ENCODE data around the gene NPFF.
A peak's percentile ranks its signal among the peaks of the same experiment; 100 is the strongest.

NPFF gene

GRCh38 chr12:53489242-53489864 is 17.9 kb downstream of the NPFF start:
- Histone ChIP-seq H3K4me3 (ENCODE audit: severe bottlenecking) (no peak overlapping the region), H3K36me3 (ENCODE audit: low read depth) (peaks cover 28% of the 10 kb centered on the region), H3K4me1 (ENCODE audit: insufficient read depth, poor library complexity, severe bottlenecking) (peaks cover 4% of the 10 kb centered on the region), H3K27me3 (ENCODE audit: insufficient read depth, poor library complexity, severe bottlenecking) (no peaks in the 10 kb centered on the region), H3K27ac (ENCODE audit: poor library complexity, severe bottlenecking) (no peak overlapping the region), H3K9me3 (ENCODE audit: severe bottlenecking) (no peaks in the 10 kb centered on the region)
- DNase-seq (ENCODE audit: low spot score) (no peak), ATAC-seq (ENCODE audit: low read depth) (no peak)
- no peak for TF ChIP-seq CTCF (IDR thresholded peaks at IDR 0.05; ENCODE audit: poor library complexity, severe bottlenecking)

GRCh38 chr12:53486736-53487487 is 20.4 kb downstream of the NPFF start:
- no peak for TF ChIP-seq CTCF (IDR thresholded peaks at IDR 0.05; ENCODE audit: poor library complexity, severe bottlenecking)
- H3K27me3 ChIP-seq (ENCODE audit: insufficient read depth, poor library complexity, severe bottlenecking) = no peaks in the 10 kb centered on the region
- H3K27ac ChIP-seq (ENCODE audit: poor library complexity, severe bottlenecking) = no peak overlapping the region
- ATAC-seq (ENCODE audit: low read depth) = no peak
- H3K4me1 ChIP-seq (ENCODE audit: insufficient read depth, poor library complexity, severe bottlenecking) = no peaks in the 10 kb centered on the region
- no peak overlapping the region for H3K4me3 ChIP-seq (ENCODE audit: severe bottlenecking)
- no peaks in the 10 kb centered on the region for H3K9me3 ChIP-seq (ENCODE audit: severe bottlenecking)
- peaks cover 50% of the 10 kb centered on the region for H3K36me3 ChIP-seq (ENCODE audit: low read depth)
- DNase-seq (ENCODE audit: low spot score) = no peak

GRCh38 chr12:53485955-53486735 is 21.1 kb downstream of the NPFF start:
- ATAC-seq (ENCODE audit: low read depth) (no peak), DNase-seq (ENCODE audit: low spot score) (no peak)
- H3K36me3 ChIP-seq (ENCODE audit: low read depth) = peaks cover 57% of the 10 kb centered on the region
- no peaks in the 10 kb centered on the region for H3K27me3 ChIP-seq (ENCODE audit: insufficient read depth, poor library complexity, severe bottlenecking)
- no peak overlapping the region for H3K4me3 ChIP-seq (ENCODE audit: severe bottlenecking)
- no peaks in the 10 kb centered on the region for H3K9me3 ChIP-seq (ENCODE audit: severe bottlenecking)
- TF ChIP-seq CTCF (IDR thresholded peaks at IDR 0.05; ENCODE audit: poor library complexity, severe bottlenecking) = no peak
- H3K4me1 ChIP-seq (ENCODE audit: insufficient read depth, poor library complexity, severe bottlenecking) = no peaks in the 10 kb centered on the region
- no peak overlapping the region for H3K27ac ChIP-seq (ENCODE audit: poor library complexity, severe bottlenecking)

- ATAC-seq (ENCODE audit: low read depth) (peak; percentile 5; the same call in 1 of the 3 replicates), DNase-seq (ENCODE audit: low spot score) (no peak)
- no peak overlapping the region for H3K27ac ChIP-seq (ENCODE audit: poor library complexity, severe bottlenecking)
- no peak for TF ChIP-seq CTCF (IDR thresholded peaks at IDR 0.05; ENCODE audit: poor library complexity, severe bottlenecking)
- H3K4me1 ChIP-seq (ENCODE audit: insufficient read depth, poor library complexity, severe bottlenecking) = peaks cover 4% of the 10 kb centered on the region
- H3K4me3 ChIP-seq (ENCODE audit: severe bottlenecking) = no peak overlapping the region
- H3K9me3 ChIP-seq (ENCODE audit: severe bottlenecking) = no peaks in the 10 kb centered on the region
- peaks cover 68% of the 10 kb centered on the region for H3K36me3 ChIP-seq (ENCODE audit: low read depth)
- H3K27me3 ChIP-seq (ENCODE audit: insufficient read depth, poor library complexity, severe bottlenecking) = no peaks in the 10 kb centered on the region
Measured at GRCh38 chr12:53484686-53485575, 22.4 kb downstream of the NPFF start.

Data from RWPE2 (cell line).